Naive B cell (primary cell): Measurements from ENCODE around the gene SNUPN. TPM values are rescaled to one million over a fixed set of nuclear protein-coding genes. Genes with fewer than 3 reads are reported as not detected.

Experiments used
- ATAC-seq, 2 donors: fragments of 150-1000 bp; cut with Tn5 transposase; 2 replicates each; pipeline ENCODE4 v1.10.0; 2021; ENCODE audit warnings: low read depth in 2 of 2, mild to moderate bottlenecking in 2 of 2, moderate library complexity in 2 of 2
- DNase-seq: peaks from one replicate; pipeline ENCODE4 v3.0.0; 2022
- H3K27ac Mint-ChIP-seq, 6 donors: one replicate each; pipeline ENCODE4 v1.8.0; 2020 to 2022; ENCODE audit warnings: mild to moderate bottlenecking in 6 of 6, mixed read lengths in 6 of 6, moderate library complexity in 5 of 6, inconsistent platforms in 2 of 6
- H3K27me3 Mint-ChIP-seq, 3 donors: one replicate each; pipeline ENCODE4 v1.8.0; 2021 to 2022; ENCODE audit warnings: mixed read lengths in 3 of 3, mild to moderate bottlenecking in 1 of 3
- H3K36me3 Mint-ChIP-seq, 2 donors: one replicate each; pipeline ENCODE4 v1.8.0; 2020 to 2022; ENCODE audit warnings: mixed read lengths in 2 of 2, inconsistent platforms in 1 of 2, mild to moderate bottlenecking in 1 of 2
- H3K4me1 Mint-ChIP-seq, 3 donors: one replicate each; pipeline ENCODE4 v1.8.0; 2020 to 2022; ENCODE audit warnings: mixed read lengths in 3 of 3, inconsistent platforms in 1 of 3, mild to moderate bottlenecking in 1 of 3, moderate library complexity in 1 of 3
- H3K4me3 Mint-ChIP-seq, 8 donors: one replicate each; pipeline ENCODE4 v1.8.0; 2020 to 2022; ENCODE audit warnings: mild to moderate bottlenecking in 8 of 8, mixed read lengths in 8 of 8, moderate library complexity in 8 of 8, inconsistent platforms in 2 of 8
- H3K9me3 Mint-ChIP-seq, 7 donors: one replicate each; pipeline ENCODE4 v1.8.0; 2020 to 2022; ENCODE audit warnings: mixed read lengths in 7 of 7, mild to moderate bottlenecking in 5 of 7, inconsistent platforms in 2 of 7, moderate library complexity in 1 of 7
- polyA plus RNA-seq, 6 donors: library from polyadenylated mRNA; unstranded; fragments of 300-500 nt; fragmentation: Illumina TruSeq; gene quantifications; one replicate each; pipeline ENCODE4 v1.2.3, GENCODE V29; 2021; ENCODE audit warnings: low read depth in 6 of 6

Gene SNUPN
- polyA plus RNA-seq, 6 donors from 2014 or later = 17.0 to 27.9 (median 22.5) TPM

DNA sequence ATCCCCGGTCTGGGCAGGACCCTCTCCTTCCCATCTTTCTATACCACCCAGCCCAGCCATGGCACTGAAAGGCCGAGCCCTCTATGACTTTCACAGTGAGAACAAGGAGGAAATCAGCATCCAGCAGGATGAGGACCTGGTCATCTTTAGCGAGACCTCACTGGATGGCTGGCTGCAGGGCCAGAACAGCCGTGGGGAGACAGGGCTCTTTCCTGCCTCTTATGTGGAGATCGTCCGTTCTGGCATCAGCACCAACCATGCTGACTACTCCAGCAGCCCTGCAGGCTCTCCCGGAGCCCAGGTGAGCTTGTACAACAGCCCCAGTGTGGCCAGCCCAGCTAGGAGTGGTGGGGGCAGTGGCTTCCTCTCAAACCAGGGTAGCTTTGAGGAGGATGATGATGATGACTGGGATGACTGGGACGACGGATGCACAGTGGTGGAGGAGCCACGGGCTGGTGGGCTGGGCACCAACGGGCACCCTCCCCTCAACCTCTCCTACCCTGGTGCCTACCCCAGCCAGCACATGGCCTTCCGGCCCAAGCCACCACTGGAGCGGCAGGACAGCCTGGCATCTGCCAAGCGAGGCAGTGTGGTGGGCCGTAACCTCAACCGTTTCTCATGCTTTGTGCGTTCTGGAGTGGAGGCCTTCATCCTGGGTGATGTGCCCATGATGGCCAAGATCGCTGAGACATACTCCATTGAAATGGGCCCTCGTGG is 23.7 kb upstream of the SNUPN start:
- no peak overlapping the region for H3K27ac Mint-ChIP-seq
- peak overlapping the region in 7 of 8 donors; percentile 65 to 91 (median 81) for H3K4me3 Mint-ChIP-seq
- DNase-seq = no peak
- H3K36me3 Mint-ChIP-seq = no peaks in the 10 kb centered on the region
- H3K4me1 Mint-ChIP-seq = peaks cover 7 to 14% (median 12%) of the 10 kb centered on the region in 3 donors
- ATAC-seq = no peak
- H3K27me3 Mint-ChIP-seq = peaks cover 7 to 38% (median 14%) of the 10 kb centered on the region in 3 donors
- H3K9me3 Mint-ChIP-seq = no peaks in the 10 kb centered on the region

DNA sequence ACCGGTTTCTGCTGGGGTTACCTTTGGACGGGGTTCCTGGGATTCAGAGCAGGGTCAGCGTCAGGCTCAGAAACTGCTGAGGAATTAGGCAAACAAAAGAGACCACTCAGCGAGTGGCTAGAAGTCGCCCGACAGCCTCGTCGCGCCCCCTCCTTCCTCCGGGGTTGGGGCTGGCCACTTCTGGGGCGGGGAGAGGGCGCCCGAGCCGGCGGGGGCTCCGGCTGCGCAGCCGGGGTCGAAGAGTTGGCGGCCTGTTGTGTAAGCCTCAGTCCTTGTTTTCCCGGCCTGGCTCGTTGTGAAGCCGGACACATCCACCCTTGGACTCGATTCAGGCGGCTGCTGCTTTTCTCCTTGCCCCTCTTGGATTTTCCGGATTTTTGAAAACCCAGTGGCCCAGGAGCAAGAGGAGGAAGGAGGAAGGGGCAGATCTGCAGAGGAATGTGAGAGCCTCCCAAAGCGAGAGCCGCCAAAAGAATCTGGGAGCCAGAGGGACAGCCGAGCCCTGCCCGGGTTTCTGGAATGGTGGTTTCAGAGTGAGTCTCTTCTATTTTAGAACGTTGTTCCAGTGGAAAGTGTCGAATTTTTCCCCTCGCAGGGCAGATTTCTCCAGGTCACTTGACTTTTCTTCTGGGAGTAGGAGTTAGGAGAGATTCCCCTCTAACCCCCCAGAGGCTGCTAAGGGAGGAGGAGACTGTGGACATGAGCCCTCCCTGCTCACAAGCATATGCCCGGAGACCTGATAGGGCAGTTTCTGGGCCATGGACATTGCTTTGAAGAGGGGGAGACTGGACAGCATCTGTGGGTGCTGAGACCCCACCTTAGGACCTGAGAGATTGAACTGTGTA is 22.9 kb upstream of the SNUPN start:
- H3K36me3 Mint-ChIP-seq = no peaks in the 10 kb centered on the region
- peaks cover 7 to 14% (median 12%) of the 10 kb centered on the region in 3 donors for H3K4me1 Mint-ChIP-seq
- ATAC-seq (peak; percentile 15 to 16), DNase-seq (no peak)
- H3K27me3 Mint-ChIP-seq = peaks cover 7 to 37% (median 14%) of the 10 kb centered on the region in 3 donors
- H3K4me3 Mint-ChIP-seq = peak overlapping the region; percentile 66 to 91 (median 84)
- H3K9me3 Mint-ChIP-seq = no peaks in the 10 kb centered on the region
- H3K27ac Mint-ChIP-seq = peak overlapping the region in 1 of 6 donors; percentile 55

DNA sequence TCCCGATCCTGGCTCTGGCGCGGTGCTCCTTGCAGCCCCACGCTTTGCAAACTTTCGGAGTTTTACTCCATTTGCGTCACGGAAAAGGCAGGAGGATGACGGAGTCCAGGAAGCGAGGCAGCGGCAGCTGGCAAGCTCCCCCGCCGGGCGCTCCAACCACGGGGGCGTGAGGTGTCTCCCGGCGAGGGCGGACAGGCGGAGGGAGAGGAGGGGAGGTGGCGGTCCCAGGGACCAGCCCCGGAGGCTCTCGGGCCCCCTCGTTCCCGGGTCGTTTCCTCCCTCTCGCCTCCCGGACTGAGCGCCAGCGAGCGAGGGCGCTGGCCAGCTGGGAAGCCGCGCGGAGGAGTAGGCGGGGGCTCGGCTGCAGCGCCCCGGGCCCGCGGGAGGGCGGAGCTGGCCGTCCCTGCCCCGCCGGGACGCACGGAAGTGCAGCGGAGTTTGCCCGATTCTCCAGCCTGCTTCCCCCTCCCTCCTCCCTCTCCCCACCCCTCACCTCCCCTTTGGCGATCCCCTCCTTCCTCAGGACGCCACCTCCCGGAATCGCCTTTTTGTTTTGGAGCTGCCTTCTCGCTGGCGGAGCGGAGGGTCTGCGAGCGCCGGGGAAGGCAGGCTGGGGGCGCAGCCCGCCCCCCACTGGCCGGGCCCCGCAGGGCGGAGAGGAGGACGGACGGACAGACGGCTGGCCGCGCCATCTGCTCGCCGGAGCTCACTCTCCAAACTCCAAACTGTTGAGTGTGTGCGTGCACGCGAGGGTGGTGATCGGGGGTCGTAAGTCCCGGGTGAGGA is 22.0 kb upstream of the SNUPN start, which contains the start of gene SNX33:
TSS of gene SNX33 (plus strand) at position 543 of the 786 bp plus-strand sequence. CDS start 1,191 bp downstream, outside the sequence.
- Mint-ChIP-seq H3K36me3 (no peaks in the 10 kb centered on the region), H3K4me1 (peaks cover 7 to 14% (median 12%) of the 10 kb centered on the region in 3 donors), H3K4me3 (peak within 1 kb of the TSS; percentile 81 to 91 (median 86))

DNA sequence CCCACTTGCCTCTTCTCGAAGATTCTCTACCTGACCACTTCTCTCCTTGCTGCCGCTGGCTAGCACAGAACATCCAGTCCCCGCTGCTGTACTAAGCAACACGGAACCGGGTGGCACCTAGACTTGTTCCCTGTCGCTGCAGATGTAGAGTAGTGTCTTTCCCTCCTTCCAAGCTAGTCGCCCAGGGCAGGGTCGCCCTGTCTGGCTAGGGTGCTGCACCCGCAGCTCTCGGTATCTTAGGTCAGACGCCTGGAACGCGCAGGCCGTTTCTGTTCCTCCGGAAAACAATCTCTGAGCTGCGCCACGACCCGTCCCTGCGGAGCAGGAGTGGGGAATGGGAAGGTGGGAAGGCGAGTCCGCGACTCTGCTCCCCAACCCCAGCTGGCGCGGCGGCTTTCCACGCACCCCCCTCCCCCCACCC is 21.4 kb upstream of the SNUPN start:
- Mint-ChIP-seq H3K4me3 (peak overlapping the region; percentile 67 to 90 (median 86)), H3K27ac (peak overlapping the region in 3 of 6 donors; percentile 56 to 75 (median 74)), H3K4me1 (peaks cover 7 to 16% (median 15%) of the 10 kb centered on the region in 3 donors), H3K9me3 (no peaks in the 10 kb centered on the region), H3K36me3 (no peaks in the 10 kb centered on the region), H3K27me3 (peaks cover 7 to 29% (median 14%) of the 10 kb centered on the region in 3 donors)
- DNase-seq (no peak), ATAC-seq (peak; percentile 33 to 38)

More for the DNA sequence above, 22.0 kb upstream of the SNUPN start, which contains the start of gene SNX33:
- Mint-ChIP-seq H3K27me3 (peaks cover 7 to 31% (median 14%) of the 10 kb centered on the region in 3 donors), H3K9me3 (no peaks in the 10 kb centered on the region), H3K27ac (peak within 1 kb of the TSS in 3 of 6 donors; percentile 56 to 75 (median 74))
- peak; percentile 24 for DNase-seq
- peak; percentile 64 to 65 for ATAC-seq

DNA sequence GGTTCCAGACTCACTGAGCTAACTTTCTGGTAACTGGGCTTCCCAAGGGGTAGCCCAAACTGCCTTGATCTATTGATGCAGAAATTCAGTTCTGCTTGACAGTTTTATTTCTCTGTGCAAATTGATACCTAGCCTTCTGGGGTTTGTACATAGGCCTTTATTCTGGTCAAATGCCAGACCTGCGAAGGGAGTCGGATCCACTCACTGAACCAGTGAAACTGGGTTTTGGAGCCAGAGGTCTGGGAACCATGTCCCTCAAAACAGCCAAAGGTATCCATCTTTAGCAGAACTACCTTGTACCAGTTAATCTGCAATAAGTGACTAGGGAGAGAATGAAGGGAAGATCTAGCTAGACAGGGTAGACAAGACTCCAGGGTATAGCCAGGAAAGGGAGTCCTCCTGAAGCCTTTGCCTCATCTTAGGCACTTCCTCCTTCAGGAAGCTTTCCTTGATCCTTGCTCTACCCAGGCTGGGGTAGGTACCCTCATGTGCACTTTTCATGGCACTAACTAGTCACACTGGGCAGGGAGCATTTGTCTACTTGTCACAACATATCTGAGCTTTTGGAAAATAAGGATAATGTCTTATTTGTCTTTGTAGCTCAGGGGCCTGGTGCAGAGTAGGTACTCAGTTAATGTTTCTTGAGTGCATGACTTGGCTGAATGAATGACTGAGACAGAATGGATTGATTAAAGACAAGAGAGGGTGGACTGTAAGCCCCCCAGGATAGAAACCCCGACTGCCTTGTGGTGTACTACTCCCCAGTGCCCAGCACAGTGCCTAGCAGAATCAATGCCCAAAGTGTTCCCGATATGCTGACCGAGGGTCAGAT is 20.8 kb upstream of the SNUPN start:
- Mint-ChIP-seq H3K27me3 (peaks cover 7 to 27% (median 14%) of the 10 kb centered on the region in 3 donors), H3K4me3 (peak overlapping the region; percentile 67 to 90 (median 86)), H3K27ac (peak overlapping the region in 1 of 6 donors; percentile 75), H3K9me3 (no peaks in the 10 kb centered on the region), H3K36me3 (no peaks in the 10 kb centered on the region), H3K4me1 (peaks cover 7 to 16% (median 15%) of the 10 kb centered on the region in 3 donors)
- no peak for ATAC-seq
- DNase-seq = no peak

DNA sequence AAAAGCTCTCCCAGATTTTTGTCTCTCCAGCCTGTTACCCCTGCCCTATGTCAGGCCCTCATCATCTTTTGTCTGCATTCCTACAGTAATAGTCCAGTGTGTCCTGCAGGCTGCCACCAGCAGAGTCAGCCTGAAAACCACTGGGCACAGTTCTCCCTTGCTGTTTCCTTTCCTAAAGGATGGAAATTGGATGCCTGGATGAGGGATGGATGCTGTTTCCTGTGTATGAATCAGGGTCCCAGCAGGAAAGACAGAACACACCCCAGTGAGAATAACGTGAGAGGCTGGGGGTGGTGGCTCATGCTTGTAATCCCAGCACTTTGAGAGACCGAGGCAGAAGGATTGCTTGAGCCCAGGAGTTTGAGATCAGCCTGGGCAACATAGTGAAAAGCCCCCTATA is 18.9 kb upstream of the SNUPN start:
- no peaks in the 10 kb centered on the region for H3K36me3 Mint-ChIP-seq
- H3K27ac Mint-ChIP-seq = no peak overlapping the region
- peaks cover 7 to 21% (median 14%) of the 10 kb centered on the region in 3 donors for H3K27me3 Mint-ChIP-seq
- no peaks in the 10 kb centered on the region for H3K9me3 Mint-ChIP-seq
- no peak for DNase-seq
- H3K4me1 Mint-ChIP-seq = peaks cover 16 to 29% (median 16%) of the 10 kb centered on the region in 3 donors
- no peak for ATAC-seq
- peak overlapping the region in 3 of 8 donors; percentile 54 to 75 (median 72) for H3K4me3 Mint-ChIP-seq

DNA sequence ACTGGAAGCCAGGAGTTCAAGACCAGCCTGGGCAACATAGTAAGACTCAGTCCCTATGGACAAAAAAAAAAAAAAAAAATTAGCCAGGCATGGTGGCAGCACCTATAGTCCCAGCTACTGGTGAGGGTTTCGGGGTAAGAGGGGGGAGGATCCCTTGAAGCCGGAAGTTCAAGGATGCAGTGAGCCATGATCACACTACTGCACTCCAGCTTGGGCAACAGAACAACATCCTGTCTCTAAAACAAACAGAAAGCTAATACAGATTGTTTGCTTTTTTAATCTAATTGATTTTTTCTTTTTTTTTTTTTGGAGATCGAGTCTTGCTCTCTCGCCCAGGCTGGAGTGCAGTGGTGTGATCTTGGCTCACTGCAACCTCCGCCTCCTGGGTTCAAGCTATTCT is 16.1 kb upstream of the SNUPN start:
- Mint-ChIP-seq H3K27me3 (peaks cover 2 to 6% (median 5%) of the 10 kb centered on the region in 3 donors), H3K9me3 (no peaks in the 10 kb centered on the region), H3K27ac (no peak overlapping the region)

DNA sequence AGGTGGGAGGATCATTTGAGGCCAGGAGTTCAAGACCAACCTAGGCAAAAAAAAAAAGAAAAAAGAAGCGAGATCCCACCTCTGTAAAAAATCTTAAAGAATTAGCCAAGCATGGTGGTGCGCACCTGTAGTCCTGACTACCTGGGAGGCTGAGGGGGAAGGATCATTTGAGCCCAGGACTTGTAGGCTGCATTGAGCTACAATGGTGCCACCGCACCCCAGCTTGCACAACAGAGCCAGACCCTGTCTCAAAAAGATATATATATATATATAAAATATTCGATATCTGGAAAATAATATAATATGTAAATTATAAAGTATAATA is 15.6 kb upstream of the SNUPN start:
- Mint-ChIP-seq H3K9me3 (no peaks in the 10 kb centered on the region), H3K4me1 (peaks cover 23 to 36% (median 33%) of the 10 kb centered on the region in 3 donors), H3K27ac (peak overlapping the region in 3 of 6 donors; percentile 97 to 98 (median 97)), H3K4me3 (peak overlapping the region; percentile 87 to 97 (median 94)), H3K27me3 (peaks cover 0 to 1% (median under 1%) of the 10 kb centered on the region in 3 donors), H3K36me3 (no peaks in the 10 kb centered on the region)
- DNase-seq (no peak), ATAC-seq (no peak)

More for the DNA sequence above, 16.1 kb upstream of the SNUPN start:
- Mint-ChIP-seq H3K36me3 (no peaks in the 10 kb centered on the region), H3K4me3 (peak overlapping the region in 1 of 8 donors; percentile 97), H3K4me1 (peaks cover 24 to 39% (median 31%) of the 10 kb centered on the region in 3 donors)
- DNase-seq (no peak), ATAC-seq (no peak)

DNA sequence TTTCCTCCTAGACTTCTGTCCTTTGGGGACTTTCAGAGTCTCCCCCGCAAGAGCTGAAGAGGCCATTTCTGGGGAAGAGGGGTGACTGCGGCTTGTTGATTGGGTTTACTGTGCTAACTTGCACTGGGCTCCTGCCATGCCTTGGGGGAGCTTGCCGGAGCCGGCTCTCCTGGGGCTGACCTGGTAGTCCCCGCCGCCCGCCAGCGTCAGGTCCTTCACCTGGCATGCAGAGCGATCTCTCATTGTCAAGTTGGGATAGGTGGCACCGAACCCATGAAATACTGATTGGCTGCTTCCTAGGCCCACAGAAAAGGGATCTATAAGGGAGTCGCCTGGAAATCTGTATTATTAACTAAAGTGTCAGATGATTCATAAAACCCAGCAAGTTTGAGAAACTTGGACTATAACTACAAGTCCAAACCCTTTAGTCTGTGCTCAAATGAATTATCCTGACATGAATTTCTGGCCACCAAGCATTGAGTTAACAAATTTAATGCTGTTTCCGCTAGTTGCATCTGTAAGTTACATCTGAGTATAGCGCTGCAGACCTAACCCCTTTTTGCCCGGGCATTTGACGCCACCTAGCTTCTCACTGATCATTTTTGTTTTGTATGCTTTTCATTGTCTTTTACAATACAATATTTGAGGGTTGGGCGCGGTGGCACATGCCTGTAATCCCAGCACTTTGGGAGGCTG is 15.1 kb upstream of the SNUPN start:
- no peaks in the 10 kb centered on the region for H3K27me3 Mint-ChIP-seq
- H3K36me3 Mint-ChIP-seq = no peaks in the 10 kb centered on the region
- DNase-seq = peak; percentile 37
- H3K4me3 Mint-ChIP-seq = peak overlapping the region; percentile 87 to 97 (median 94)
- H3K4me1 Mint-ChIP-seq = peaks cover 25 to 41% (median 36%) of the 10 kb centered on the region in 3 donors
- peak overlapping the region; percentile 91 to 98 (median 97) for H3K27ac Mint-ChIP-seq
- ATAC-seq = peak; percentile 31
- no peaks in the 10 kb centered on the region for H3K9me3 Mint-ChIP-seq

DNA sequence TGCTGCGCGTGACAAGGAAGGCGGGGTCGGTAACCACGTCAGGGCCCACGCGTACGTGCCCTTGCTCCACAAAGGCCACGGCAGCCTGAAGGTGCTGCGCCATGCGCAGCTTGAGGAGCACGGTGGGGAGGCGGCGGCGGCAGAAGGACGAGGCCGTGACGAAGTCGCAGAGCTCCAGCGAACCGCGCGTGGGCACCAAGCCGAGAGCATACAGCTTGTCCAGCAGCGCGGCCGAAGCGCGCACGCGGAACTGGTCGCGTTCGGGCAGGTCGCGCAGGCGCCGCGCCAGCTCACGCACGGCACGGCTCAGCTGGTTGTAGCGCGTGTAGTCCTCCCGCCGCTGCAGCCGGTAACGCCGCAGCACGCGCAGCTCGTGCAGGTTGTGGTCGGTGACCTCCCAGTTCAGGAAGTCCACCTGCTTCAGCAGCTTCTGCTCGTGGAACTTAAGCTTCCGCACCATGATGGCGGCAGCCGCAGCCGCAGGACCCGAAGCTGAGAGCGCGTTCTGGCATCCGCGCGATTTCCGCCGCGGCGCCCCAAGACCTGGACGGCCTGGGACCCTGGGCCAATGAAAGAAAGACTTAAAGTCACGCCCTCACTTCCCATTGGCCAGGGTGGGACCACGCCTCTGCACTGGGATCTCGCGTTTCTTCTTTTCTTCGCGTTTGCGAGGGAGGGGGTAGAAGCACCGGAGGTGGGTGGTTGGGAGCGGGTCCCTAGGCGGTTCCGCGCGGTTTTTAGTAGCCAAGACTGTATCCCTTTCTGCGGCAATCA is 14.4 kb upstream of the SNUPN start, which contains the start of gene IMP3:
TSS of gene IMP3 (minus strand) at position 516 of the 774 bp plus-strand sequence. CDS start at position 460, 56 bp downstream.
- Mint-ChIP-seq H3K27ac (peak within 1 kb of the TSS; percentile 91 to 98 (median 97)), H3K9me3 (no peaks in the 10 kb centered on the region), H3K4me3 (peak within 1 kb of the TSS; percentile 87 to 97 (median 94)), H3K36me3 (no peaks in the 10 kb centered on the region), H3K4me1 (peaks cover 25 to 42% (median 36%) of the 10 kb centered on the region in 3 donors), H3K27me3 (no peaks in the 10 kb centered on the region)
- peak; percentile 93 for DNase-seq
- ATAC-seq = peak; percentile 90 to 91

DNA sequence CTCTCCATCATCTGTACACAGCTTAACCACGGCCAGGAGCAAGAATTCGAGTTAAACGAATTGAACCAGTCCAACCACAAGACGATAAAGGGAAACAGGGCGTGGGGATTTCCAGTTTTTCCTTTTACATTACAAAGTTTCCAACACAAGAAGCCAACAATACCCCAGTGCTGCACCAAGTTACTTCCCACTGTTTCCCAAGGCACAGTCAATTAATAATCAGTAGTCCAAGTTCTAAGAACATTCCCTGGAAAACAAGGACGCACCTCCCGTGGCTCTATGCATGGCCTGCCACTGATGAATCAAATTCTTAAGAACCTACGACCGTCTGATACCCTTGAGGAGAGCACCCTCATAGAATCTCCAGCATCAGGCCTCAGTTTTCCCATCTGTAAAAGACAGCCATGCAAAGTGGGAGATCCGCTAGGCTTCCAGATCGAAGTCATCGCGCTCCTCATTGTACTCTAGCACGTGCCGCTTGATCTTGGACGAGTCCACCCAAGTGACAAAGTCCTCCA is 13.7 kb upstream of the SNUPN start:
- Mint-ChIP-seq H3K4me3 (peak overlapping the region; percentile 87 to 97 (median 94)), H3K27ac (peak overlapping the region; percentile 91 to 98 (median 97)), H3K9me3 (no peaks in the 10 kb centered on the region), H3K36me3 (no peaks in the 10 kb centered on the region), H3K4me1 (peaks cover 25 to 42% (median 36%) of the 10 kb centered on the region in 3 donors), H3K27me3 (no peaks in the 10 kb centered on the region)
- DNase-seq (no peak), ATAC-seq (no peak)
